HG03139 (cell line): ENCODE results near the gene POLR1A.

Experiments used
- ATAC-seq: cut with Tn5 transposase; IDR thresholded peaks from one replicate; pipeline ENCODE4 v1.9.1; 2021; ENCODE audit not compliant: unreplicated experiment

Gene POLR1A

GRCh38 chr2:86065512-86065911, 40.2 kb downstream of the POLR1A start:
- no peak for ATAC-seq

GRCh38 chr2:86064006-86064405, 41.7 kb downstream of the POLR1A start:
- no peak for ATAC-seq

- ATAC-seq: no peak
Measured at GRCh38 chr2:86062043-86062442, 43.6 kb downstream of the POLR1A start.

GRCh38 chr2:86056590-86057331, 48.9 kb downstream of the POLR1A start:
- ATAC-seq: no peak

GRCh38 chr2:86055314-86055713, 50.4 kb downstream of the POLR1A start:
- no peak for ATAC-seq

GRCh38 chr2:86054535-86055082, 51.1 kb downstream of the POLR1A start:
- no peak for ATAC-seq

GRCh38 chr2:86053166-86053565, 52.5 kb downstream of the POLR1A start:
- ATAC-seq: no peak

GRCh38 chr2:86052676-86053075, 53.0 kb downstream of the POLR1A start:
- ATAC-seq: no peak

- no peak for ATAC-seq
Measured at GRCh38 chr2:86052265-86052664, 53.4 kb downstream of the POLR1A start.

GRCh38 chr2:86050301-86050700, 55.4 kb downstream of the POLR1A start:
- no peak for ATAC-seq

- no peak for ATAC-seq
Measured at GRCh38 chr2:86049529-86049928, 56.2 kb downstream of the POLR1A start.

GRCh38 chr2:86048888-86049287, 56.8 kb downstream of the POLR1A start:
- no peak for ATAC-seq

- ATAC-seq: no peak
Measured at GRCh38 chr2:86048383-86048701, 57.3 kb downstream of the POLR1A start.

- no peak for ATAC-seq
Measured at GRCh38 chr2:86047575-86048382, 57.9 kb downstream of the POLR1A start.

GRCh38 chr2:86045541-86045940, 60.1 kb downstream of the POLR1A start:
- ATAC-seq: no peak

GRCh38 chr2:86044614-86045013, 61.1 kb downstream of the POLR1A start:
- ATAC-seq: no peak

GRCh38 chr2:86044045-86044444, 61.6 kb downstream of the POLR1A start:
- no peak for ATAC-seq

GRCh38 chr2:86042256-86043168, 63.2 kb downstream of the POLR1A start:
- no peak for ATAC-seq

GRCh38 chr2:86039963-86040655, 65.6 kb downstream of the POLR1A start:
- no peak for ATAC-seq

- ATAC-seq: no peak
Measured at GRCh38 chr2:86039178-86039962, 66.3 kb downstream of the POLR1A start.
